Uterus (tissue), 2 donors: Measurements from ENCODE around the gene KCNJ16.

ENCODE experiments used
- POLR2A ChIP-seq, 2 donors: fragments of 450-650 bp; IDR thresholded peaks; one replicate each; pipeline ENCODE4 v1.6.1; 2016; ENCODE audit warnings: antibody characterized with exemption in 2 of 2, mild to moderate bottlenecking in 1 of 2, moderate library complexity in 1 of 2
- TF ChIP-seq, protein P1 (sequence below), 4 experiments: fragments of 200-600 bp in 2 of 4; fragments of 450-650 bp in 2 of 4; sonication (generic) in 2 of 4; IDR thresholded peaks; one replicate each; pipeline ENCODE4 v1.5.1; 2016 to 2019; ENCODE audit warnings: antibody characterized with exemption in 4 of 4, mild to moderate bottlenecking in 2 of 4, moderate library complexity in 1 of 4

DNA sequence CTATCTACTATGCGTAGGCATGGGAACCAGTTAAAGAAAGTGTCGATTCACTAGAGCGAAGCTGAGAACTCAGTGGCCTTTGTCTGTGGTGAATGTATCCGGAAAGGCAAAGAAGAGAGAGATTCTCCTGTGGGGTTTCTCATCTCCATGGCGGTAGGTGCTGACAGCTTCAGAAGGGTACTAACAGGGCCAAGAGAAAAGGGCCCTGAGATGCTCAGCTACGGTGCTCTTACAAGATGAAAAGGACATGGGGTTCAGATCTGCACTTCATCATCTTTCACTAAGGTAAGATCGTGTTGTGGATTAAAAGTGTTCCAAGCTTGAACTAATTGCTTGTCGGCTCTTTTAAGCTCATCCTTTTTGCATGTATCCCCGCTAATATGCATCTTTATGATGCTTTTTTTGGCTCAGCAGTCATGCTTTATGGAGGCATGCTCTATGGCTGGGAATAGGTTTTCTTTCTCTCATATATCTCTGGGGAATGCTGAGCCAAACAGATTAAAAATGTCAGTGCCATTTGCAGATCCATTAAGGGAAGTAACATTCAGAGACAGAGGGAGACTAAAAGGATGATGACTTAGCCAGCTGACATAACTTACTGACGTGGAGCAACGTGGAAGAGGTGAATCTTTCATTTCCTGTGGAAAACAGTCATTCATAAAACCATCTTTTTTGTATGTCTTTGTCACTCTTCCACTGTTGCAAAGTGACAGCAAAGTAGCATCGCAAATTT lies 29.9 kb downstream of the KCNJ16 start:
- TF ChIP-seq, protein P1, sequence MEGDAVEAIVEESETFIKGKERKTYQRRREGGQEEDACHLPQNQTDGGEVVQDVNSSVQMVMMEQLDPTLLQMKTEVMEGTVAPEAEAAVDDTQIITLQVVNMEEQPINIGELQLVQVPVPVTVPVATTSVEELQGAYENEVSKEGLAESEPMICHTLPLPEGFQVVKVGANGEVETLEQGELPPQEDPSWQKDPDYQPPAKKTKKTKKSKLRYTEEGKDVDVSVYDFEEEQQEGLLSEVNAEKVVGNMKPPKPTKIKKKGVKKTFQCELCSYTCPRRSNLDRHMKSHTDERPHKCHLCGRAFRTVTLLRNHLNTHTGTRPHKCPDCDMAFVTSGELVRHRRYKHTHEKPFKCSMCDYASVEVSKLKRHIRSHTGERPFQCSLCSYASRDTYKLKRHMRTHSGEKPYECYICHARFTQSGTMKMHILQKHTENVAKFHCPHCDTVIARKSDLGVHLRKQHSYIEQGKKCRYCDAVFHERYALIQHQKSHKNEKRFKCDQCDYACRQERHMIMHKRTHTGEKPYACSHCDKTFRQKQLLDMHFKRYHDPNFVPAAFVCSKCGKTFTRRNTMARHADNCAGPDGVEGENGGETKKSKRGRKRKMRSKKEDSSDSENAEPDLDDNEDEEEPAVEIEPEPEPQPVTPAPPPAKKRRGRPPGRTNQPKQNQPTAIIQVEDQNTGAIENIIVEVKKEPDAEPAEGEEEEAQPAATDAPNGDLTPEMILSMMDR (IDR thresholded peaks at IDR 0.05), result no peak
- no peak for TF ChIP-seq POLR2A (IDR thresholded peaks at IDR 0.05)
